ENCODE measurements around the gene ZNF609. TPM values are rescaled to one million over a fixed set of nuclear protein-coding genes. Genes with fewer than 3 reads are reported as not detected.

Gene ZNF609
- polyA plus RNA-seq, 2 of the 4 experiments (the other 2 are of a cell fraction) = 19.6 to 39.9 TPM

GRCh38 chr15:64713592-64713991 lies 253.2 kb downstream of the ZNF609 start:
- ATAC-seq (no peak), FAIRE-seq (no peak), DNase-seq (ENCODE audit: low read depth in 1 of 2, low spot score in 1 of 2) (no peak)
- H3K4me1 ChIP-seq = 0 out of 3 replicates have a peak, but pooled peaks cover 3% of the 10 kb centered on the region
- H3K27ac ChIP-seq = no peak overlapping the region
- ChIA-PET POLR2A (interaction anchor here (0.6 kb wide), 1 partner anchor 236 kb away, joined by 3 read pairs; no protein-coding TSS in a partner anchor), CTCF (interaction anchor here (1.0 to 44.5 kb wide), 3 partner anchors 16 to 286 kb away, joined by 3 to 1052 read pairs (median 121); no protein-coding TSS in a partner anchor)
- H3K9me3 ChIP-seq = no peaks in the 10 kb centered on the region
- no peak for TF ChIP-seq SMC3 (IDR thresholded peaks at IDR 0.05)
- TF ChIP-seq FOSB (CRISPR knock-in tag; IDR thresholded peaks at IDR 0.05) = no peak
- TF ChIP-seq CHD2 (IDR thresholded peaks at IDR 0.05; ENCODE audit: low read length, partially characterized antibody) = no peak
- no peak for TF ChIP-seq HEYL (CRISPR knock-in tag; IDR thresholded peaks at IDR 0.05)
- no peak for TF ChIP-seq MAFK (IDR thresholded peaks at IDR 0.05; ENCODE audit: partially characterized antibody)
- TF ChIP-seq KDM5A (IDR thresholded peaks at IDR 0.05) = no peak
- TF ChIP-seq HOXB13 (CRISPR knock-in tag; IDR thresholded peaks at IDR 0.05; ENCODE audit: low read depth) = no peak
- no peak for TF ChIP-seq USF2 (IDR thresholded peaks at IDR 0.05)
- no peak for TF ChIP-seq HDAC2 (IDR thresholded peaks at IDR 0.05)
- no peak for TF ChIP-seq JUNB (IDR thresholded peaks at IDR 0.05)
- no peak for TF ChIP-seq POLR2AphosphoS2 (conservative IDR thresholded peaks at IDR 0.05; ENCODE audit: low read length)
- TF ChIP-seq RAD21 (conservative IDR thresholded peaks at IDR 0.05 in 1 of 2, IDR thresholded peaks at IDR 0.05 in 1 of 2) = no peak
- no peak overlapping the region for H3K4me3 ChIP-seq
- WGBS (ENCODE audit: missing lambda C conversion rate) = 87% methylated on average over 6 of the region's 6 CpGs
- no peak overlapping the region for H3K4me2 ChIP-seq

GRCh38 chr15:64716452-64716851 lies 256.1 kb downstream of the ZNF609 start:
- CTCF ChIA-PET = interaction anchor here (0.6 to 44.5 kb wide), 7 partner anchors 9 to 166 kb away, joined by 3 to 1052 read pairs (median 27); no protein-coding TSS in a partner anchor
- no peak for DNase-seq (ENCODE audit: low read depth in 1 of 2, low spot score in 1 of 2)
- 0 out of 3 replicates have a peak, but pooled peaks cover 3% of the 10 kb centered on the region for H3K4me1 ChIP-seq
- no peak overlapping the region for H3K4me2 ChIP-seq
- no peaks in the 10 kb centered on the region for H3K9me3 ChIP-seq
- FAIRE-seq = no peak
- H3K27ac ChIP-seq = no peak overlapping the region
- H3K4me3 ChIP-seq = no peak overlapping the region
- POLR2A ChIA-PET = no interaction called here
- ATAC-seq = peak; percentile 7 to 53; a peak in 3 of 6 replicates
- 59% methylated on average over 2 of the region's 2 CpGs for WGBS (ENCODE audit: missing lambda C conversion rate)
- TF ChIP-seq MAFK (IDR thresholded peaks at IDR 0.05; ENCODE audit: partially characterized antibody) (no peak), EHF (CRISPR knock-in tag; IDR thresholded peaks at IDR 0.05) (no peak), PHF8 (IDR thresholded peaks at IDR 0.05; ENCODE audit: borderline replicate concordance, low read depth) (no peak), ATOH8 (CRISPR knock-in tag; IDR thresholded peaks at IDR 0.05; ENCODE audit: low read depth) (no peak), POLR2A (IDR thresholded peaks at IDR 0.05; ENCODE audit: low read length) (no peak), ZFP36 (IDR thresholded peaks at IDR 0.05; ENCODE audit: borderline replicate concordance, partially characterized antibody) (no peak), EHMT2 (IDR thresholded peaks at IDR 0.05; ENCODE audit: low read depth) (no peak), HES2 (IDR thresholded peaks at IDR 0.05) (no peak), NR3C1 (IDR thresholded peaks at IDR 0.05) (no peak), NPAS2 (CRISPR knock-in tag; IDR thresholded peaks at IDR 0.05; ENCODE audit: borderline replicate concordance) (no peak), CHD4 (IDR thresholded peaks at IDR 0.05; ENCODE audit: borderline replicate concordance) (no peak), E2F6 (IDR thresholded peaks at IDR 0.05; ENCODE audit: borderline replicate concordance, low read depth) (no peak), RCOR1 (IDR thresholded peaks at IDR 0.05; ENCODE audit: low read depth, low read length) (no peak)

All from A549 (cell line).